GM12864 (cell line): ENCODE results near the gene POLR2F.
A peak's percentile ranks its signal among the peaks of the same experiment; 100 is the strongest.

ENCODE experiments used
- DNase-seq: peaks from one replicate; pipeline ENCODE4 v3.0.0-alpha.2; 2011; ENCODE audit warnings: low read depth
- H3K4me3 ChIP-seq: 2 replicates; pipeline ENCODE4 v1.5.1; 2011; ENCODE audit warnings: mild to moderate bottlenecking, low read depth, low read length, control low read depth
- TF ChIP-seq, protein P1 (sequence below): IDR thresholded peaks from 2 replicates; pipeline ENCODE4 v1.5.1; 2011; ENCODE audit warnings: low read depth, mild to moderate bottlenecking, moderate library complexity, low read length, control low read depth, inconsistent platforms; ENCODE audit errors: missing control alignments

Gene POLR2F

DNA sequence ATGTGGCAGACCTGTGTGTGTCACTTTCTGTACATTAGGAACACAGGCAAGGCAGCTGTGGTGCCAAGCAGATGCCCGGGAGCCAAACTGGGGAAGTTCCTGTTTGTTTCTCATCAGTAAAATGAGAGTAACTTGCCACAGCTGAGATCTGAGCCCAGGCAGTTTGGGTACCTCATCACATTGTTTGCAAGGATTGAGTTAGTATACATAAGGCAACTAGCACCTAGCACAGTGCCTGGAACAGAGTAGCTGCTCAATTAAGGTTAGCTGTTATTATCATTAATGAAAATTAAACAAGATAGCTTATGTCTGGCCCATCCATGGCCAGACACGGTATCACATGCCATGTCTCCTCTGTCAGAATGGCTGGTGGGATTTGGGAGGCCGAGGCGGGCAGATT, 23.0 kb downstream of the POLR2F start:
- TF ChIP-seq, protein P1, sequence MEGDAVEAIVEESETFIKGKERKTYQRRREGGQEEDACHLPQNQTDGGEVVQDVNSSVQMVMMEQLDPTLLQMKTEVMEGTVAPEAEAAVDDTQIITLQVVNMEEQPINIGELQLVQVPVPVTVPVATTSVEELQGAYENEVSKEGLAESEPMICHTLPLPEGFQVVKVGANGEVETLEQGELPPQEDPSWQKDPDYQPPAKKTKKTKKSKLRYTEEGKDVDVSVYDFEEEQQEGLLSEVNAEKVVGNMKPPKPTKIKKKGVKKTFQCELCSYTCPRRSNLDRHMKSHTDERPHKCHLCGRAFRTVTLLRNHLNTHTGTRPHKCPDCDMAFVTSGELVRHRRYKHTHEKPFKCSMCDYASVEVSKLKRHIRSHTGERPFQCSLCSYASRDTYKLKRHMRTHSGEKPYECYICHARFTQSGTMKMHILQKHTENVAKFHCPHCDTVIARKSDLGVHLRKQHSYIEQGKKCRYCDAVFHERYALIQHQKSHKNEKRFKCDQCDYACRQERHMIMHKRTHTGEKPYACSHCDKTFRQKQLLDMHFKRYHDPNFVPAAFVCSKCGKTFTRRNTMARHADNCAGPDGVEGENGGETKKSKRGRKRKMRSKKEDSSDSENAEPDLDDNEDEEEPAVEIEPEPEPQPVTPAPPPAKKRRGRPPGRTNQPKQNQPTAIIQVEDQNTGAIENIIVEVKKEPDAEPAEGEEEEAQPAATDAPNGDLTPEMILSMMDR = no peak
- DNase-seq = no peak
- H3K4me3 ChIP-seq = no peak overlapping the region

DNA sequence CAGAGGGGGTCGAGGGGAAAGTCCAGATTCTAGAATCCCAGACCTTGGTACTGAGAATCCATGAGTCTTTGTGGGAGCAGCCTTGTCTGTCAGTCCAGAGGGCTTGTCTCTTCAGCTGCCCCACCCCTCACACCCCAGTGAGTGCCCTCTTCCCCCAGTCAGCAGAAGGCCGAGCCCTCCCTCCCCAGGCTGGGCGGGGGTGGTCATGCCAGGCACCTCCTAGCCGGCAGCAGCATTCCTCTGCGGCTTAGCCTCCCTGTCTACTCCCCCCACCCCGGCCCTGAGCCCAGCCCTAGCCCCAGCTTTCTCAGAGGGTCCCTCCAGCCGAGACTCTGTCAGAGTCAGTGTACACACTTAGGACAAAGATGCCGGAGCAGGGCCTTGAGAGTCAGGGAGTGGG, 26.3 kb downstream of the POLR2F start:
- TF ChIP-seq, protein P1 = no peak
- H3K4me3 ChIP-seq = no peak overlapping the region
- DNase-seq = no peak

DNA sequence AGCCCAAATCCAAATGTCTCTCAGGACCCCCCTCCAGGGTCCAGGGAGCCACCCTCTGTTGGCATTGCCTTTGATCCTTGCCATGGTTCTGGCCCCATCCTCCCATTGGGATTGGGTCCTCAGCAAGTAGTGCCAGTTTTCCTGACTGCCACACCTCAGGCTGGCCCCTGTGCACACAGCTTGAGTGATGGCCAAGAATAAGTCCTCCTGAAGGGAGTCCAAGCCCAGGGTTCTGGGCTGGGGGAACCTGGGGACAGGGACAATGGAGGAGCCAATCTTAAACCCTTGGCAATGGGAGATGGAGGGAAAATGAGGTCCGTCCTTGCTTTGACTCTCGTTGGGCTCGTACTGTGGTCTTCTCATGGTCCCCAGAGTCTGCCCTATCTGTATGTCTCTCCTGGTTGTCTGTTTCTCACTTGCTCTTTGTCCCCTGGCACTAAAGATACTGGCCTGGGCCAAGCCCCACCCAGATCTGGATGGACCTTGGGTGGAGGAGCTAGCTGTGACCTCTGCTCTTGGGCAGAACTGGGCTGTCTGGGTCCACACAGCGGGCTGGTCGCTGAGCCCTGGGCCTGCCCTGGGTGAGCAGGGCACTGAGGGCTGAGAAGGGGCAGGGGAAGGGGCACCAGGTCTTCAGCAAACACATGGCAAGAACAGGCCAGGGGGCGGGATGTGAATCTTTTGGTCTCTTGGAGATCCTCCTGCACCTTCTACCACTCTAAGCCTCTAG, 27.9 kb downstream of the POLR2F start:
- H3K4me3 ChIP-seq = no peak overlapping the region
- no peak for DNase-seq
- TF ChIP-seq, protein P1 = no peak

DNA sequence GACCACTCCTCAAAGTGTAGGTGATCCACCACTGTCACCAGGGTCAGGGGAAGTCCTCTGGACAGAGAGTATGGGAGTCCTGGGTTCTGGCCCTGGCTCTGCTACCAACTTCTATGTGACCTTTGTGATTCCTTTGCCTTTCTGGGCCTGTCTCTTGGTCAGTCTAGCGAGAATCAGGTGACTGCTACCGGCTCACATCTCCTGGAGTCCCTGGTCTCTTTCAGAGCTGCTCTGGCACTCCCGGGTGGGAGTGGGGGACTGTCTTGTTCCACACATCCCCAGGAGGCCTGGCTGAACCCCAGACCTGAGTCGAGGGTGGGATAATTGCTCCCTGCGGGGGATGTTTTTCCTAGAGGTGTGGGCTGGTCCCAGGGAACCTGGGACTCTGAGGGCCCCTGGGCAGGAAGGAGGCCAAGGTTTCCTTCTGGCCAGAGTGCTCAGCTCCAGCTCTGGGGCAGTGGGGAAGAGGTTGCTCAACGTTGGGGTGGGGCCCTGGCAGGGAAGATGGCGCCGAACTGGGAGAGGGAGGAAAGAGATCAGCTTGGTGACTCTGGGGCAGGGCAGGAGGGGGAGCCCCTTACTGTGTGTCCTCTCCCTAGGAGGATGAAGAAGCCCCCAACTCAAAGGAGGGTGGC, 28.8 kb downstream of the POLR2F start:
- TF ChIP-seq, protein P1 = no peak
- no peak for DNase-seq
- no peak overlapping the region for H3K4me3 ChIP-seq

DNA sequence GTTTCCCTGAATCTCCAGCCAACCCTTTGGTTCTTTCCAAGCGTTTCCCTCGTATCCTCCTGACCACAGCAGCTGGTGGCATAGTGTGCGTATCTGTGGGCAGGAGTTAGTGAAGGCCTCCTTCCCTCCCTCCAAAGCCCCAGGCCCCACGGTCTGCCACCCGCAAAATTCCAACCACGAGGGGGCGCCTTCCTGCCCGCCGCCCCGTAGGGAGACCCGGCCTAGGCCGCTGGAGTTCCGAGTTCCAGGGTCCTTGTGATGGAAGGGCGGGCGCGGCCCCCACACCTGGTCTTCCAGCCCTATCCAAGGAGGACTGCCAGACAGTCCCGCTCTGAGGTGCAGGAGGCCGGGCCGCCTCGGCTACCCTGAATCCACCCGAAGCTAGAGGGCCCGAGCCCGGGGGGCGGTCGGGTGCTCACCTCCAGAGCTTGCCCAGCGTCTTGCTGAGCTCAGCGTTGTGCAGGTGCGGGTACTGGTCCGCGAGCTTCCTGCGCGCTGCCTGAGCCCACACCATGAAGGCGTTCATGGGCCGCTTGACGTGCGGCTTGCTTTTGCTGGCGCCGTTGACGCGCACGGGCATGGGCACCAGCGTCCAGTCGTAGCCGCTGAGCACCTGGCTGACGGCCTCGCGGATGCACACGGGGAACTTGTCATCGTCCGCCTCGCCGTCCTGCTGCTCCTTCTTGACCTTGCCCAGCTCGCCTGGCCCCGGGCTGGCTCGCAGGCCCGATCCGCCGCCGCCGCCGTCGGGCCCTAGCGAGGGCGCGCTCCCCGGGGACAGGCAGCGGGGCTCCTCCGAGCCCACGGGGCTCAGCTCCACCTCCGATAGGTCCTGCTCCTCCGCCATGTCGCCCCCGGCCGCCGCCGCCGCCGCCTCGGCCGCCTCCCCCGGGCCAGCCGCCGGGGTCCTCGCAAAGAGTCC, 29.7 kb downstream of the POLR2F start:
- DNase-seq = no peak
- H3K4me3 ChIP-seq = no peak overlapping the region
- TF ChIP-seq, protein P1 = peak; percentile 25

DNA sequence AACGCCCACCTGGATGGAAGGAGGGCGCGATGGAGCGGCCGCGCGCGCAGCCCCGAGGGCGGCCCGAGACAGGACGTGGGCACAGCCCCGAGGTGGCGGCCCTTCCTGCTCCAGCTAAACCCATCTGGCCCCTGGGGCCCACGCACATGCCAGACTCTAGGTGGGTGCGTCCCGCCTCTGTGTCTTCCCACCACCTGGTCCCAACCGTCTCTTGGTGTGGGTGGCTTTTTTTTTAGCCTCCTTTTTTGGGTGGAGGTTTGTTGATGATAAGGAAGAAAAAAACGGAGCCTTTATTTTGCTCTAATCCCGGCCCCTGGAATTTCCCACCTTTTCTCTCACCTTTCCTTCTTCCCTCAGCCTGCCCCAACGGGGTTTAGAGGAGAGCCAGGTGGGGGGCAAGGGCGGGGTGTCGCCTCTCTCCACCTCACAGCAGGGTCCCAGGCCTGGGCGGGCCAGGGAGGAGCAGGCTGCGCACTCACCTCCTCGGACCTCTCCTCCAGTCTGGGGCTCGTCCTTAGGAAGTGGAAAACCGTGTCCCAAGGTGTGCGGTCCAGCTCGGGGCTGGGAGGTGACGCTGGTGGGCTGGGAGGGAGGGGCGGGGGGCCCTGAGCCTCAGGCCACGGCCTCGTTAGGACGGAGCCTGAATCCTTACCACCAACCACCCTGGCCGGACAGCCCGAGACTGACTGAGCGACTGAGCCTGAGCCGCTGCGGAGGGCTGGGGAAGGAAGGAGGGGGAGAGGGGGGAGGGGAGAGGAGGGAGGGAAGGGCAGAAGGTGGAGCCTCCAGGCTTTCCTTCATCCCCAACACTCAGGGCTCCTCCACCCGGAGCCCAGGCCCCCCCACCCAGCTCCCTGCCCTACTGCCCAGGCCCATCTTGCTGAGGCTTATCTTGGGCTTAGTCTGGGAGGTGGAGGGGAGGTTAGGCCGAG, 30.6 kb downstream of the POLR2F start, which contains the start of gene SOX10:
Gene SOX10 (minus strand): TSS at position 696 of the 932 bp plus-strand sequence. CDS start 771 bp downstream, outside the sequence.
- TF ChIP-seq, protein P1 = no peak
- no peak within 1 kb of the TSS for H3K4me3 ChIP-seq
- no peak for DNase-seq
